Measurements from ENCODE around the gene KLC4.
"Not testable (repeated sequence)": the region's sequence is repeated elsewhere in the genome, so short reads cannot be mapped to it uniquely, and the experiment has no call there.

The KLC4 gene

DNA sequence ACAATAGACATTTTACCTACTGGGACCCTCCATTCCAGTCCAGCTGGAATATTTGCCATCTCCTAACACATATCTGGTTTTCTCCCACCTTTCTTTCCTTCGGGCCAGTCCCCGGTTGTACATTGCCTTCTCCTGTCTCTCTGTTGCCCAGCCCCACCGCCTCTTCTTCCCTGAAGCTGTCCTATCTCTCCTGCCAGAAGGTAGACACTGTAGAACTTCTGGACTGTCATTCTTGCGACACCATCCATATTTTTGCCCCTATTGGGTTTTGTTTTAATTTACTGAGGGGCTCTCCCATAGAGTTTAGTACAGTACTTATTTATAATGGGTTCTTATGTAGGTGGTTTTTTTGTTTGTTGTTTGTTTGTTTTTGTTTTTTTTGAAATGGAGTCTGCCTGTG, 21.6 kb downstream of the KLC4 start:
- DNase-seq (ENCODE audit: low spot score): no peak
- no peak for TF ChIP-seq CTCF (IDR thresholded peaks at IDR 0.05; ENCODE audit: extremely low read depth, missing control alignments)

DNA sequence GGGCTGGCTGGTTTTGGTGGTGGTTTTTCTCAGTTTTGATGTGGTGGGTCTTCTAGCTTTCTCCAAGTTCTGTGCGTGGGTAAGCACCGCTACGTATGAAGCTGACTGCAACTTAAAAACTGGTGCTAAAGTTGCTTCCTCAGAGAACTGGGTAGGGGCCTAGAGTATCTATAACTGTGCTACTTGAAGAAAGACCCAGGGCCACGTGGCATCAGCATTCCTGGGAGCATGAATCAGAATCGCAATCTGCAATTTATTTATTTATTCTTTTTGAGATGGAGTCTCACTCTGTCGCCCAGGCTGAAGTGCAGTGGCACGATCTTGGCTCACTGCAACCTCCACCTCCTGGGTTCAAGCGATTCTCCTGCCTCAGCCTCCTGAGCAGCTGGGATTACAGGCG, 22.5 kb downstream of the KLC4 start:
- DNase-seq (ENCODE audit: low spot score): not testable (repeated sequence)

DNA sequence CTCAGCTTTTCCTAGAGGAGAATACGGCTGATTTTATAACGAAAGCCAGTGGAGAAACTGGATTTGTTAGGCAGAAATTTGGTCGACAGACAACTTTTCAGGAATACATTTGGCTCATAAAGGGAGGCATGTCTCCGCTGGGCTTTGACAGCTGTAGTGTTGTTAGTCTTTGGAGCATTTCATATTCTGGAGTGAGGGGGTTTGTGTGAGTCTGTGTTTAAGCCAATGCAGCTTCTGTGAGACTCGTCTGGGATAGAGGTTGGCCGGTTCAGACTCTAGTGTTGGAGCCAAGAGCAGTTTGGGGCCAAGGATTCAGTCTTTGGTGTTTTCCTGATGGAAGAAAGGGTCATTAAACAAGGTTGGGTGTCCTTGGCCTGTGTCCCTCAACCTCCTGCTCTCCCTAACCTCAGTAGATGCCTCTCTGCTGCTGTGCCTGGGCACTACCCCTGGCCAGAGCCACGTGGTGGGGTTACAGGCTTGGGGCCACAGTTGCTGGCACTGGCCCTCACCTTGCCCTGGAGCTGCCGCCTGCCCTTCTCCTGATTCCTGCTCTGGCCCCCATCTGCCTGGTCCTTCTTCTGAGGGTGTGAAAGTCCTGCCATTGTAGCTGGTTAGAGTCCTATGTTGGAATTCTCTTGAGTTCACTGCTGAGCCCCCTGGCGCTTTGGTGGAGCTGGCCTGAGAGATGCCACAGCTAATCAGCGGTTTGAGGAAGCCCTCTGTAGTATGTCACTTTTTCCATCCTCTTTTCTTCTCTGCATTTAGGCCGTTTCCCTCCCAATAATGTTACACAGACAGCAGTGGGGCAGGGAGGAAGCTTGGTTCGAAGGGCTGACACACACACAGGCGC, 23.6 kb downstream of the KLC4 start:
- TF ChIP-seq CTCF (IDR thresholded peaks at IDR 0.05; ENCODE audit: extremely low read depth, missing control alignments): no peak
- DNase-seq (ENCODE audit: low spot score): no peak

DNA sequence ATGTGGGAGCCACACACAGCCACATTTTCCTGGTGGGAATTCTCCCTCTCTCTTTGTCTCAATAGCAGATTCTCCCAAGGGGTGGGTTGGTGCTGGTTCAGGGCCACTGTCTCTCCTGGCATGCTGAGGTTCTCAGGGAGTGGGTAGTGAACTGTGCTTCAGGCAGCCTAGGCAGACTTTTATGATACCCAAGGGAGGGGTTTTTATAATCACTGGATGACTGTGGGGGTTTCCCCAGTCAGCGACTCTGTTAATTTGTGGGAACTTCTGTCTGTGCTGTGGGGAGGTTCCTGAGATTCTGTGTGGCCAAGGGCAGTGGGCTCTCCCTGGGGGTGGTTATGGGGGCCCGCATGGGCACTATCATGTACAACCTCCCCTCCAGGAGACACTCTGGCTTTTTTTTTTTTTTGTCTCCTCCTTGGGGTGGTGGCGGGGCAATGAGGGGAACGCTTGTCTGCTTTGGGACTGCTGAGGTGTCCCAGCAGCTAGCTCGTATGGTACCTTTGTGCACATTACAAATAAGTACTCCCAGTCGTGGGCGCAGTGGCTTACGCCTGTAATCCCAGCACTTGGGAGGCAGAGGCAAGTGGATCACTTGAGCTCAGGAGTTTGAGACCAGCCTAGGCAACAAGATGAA, 26.7 kb downstream of the KLC4 start:
- peak; percentile 77 for DNase-seq (ENCODE audit: low spot score)

GRCh38 chr6:43088654-43089056, 29.2 kb downstream of the KLC4 start:
- DNase-seq (ENCODE audit: low spot score): no peak
- no peak for TF ChIP-seq CTCF (IDR thresholded peaks at IDR 0.05; ENCODE audit: extremely low read depth, missing control alignments)

More for the DNA sequence above, 26.7 kb downstream of the KLC4 start:
- TF ChIP-seq CTCF (IDR thresholded peaks at IDR 0.05; ENCODE audit: extremely low read depth, missing control alignments): no peak

- no peak for TF ChIP-seq CTCF (IDR thresholded peaks at IDR 0.05; ENCODE audit: extremely low read depth, missing control alignments)
- DNase-seq (ENCODE audit: low spot score): no peak
These were observed 30.0 kb downstream of the KLC4 start for GRCh38 chr6:43089467-43089866.

GRCh38 chr6:43089874-43090558, 30.6 kb downstream of the KLC4 start:
- DNase-seq (ENCODE audit: low spot score): no peak
- no peak for TF ChIP-seq CTCF (IDR thresholded peaks at IDR 0.05; ENCODE audit: extremely low read depth, missing control alignments)

Measured in GM20000 (cell line).